ENCODE measurements around the gene KCNJ1. TPM values are rescaled to one million over a fixed set of nuclear protein-coding genes. Genes with fewer than 3 reads are reported as not detected.

KCNJ1 gene
- total and polyA plus RNA-seq, 2 of the 8 experiments (the other 6 are each of a cell fraction or from before 2014, with no cell fraction given): 0.17 to 0.23 TPM

DNA sequence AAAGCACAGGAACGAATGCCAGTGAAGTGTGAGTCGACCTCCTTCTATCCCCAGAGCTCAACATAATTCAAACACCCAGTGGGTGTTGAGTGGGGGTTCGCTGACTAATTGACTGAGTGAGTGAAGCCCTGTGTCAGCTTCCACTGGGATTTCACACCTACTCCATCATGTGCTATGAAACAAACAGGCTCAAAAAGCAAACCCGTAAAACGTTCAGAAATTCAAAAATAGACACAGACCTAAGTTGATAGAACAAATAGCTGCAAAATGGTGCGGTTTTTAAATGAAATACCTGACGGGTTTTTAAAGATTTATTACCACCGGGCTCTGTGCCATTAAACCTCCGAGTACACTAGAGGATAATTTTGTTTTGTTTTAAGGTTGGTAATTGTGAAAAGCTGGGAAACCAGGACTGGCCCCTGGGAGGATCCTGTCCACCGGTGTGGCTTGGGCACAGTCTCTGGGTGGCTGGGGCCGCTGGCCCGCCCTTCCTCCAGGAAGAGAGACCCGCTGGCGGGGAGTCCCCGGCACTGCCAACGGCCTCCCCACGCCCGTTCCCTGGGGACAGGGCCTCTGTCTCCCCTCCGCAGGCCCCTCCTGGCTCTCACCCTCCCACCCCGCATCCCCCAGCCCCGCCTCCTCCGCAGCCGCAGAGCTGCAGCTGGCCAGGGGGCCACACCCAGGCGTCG is 37.7 kb upstream of the KCNJ1 start (continued):
- no peak for TF ChIP-seq BACH1 (IDR thresholded peaks at IDR 0.05; ENCODE audit: low read length)
- TF ChIP-seq, protein P1, sequence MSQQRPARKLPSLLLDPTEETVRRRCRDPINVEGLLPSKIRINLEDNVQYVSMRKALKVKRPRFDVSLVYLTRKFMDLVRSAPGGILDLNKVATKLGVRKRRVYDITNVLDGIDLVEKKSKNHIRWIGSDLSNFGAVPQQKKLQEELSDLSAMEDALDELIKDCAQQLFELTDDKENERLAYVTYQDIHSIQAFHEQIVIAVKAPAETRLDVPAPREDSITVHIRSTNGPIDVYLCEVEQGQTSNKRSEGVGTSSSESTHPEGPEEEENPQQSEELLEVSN (IDR thresholded peaks at IDR 0.05): 0 out of 2 replicates have a peak, but pooled peaks have one; percentile 9
- TF ChIP-seq CTBP2 (IDR thresholded peaks at IDR 0.05; ENCODE audit: borderline replicate concordance, insufficient read depth, insufficient read length, low read length): no peak

All from H1 (cell line).